ENCODE measurements around the gene MICAL2. TPM values are rescaled to one million over a fixed set of nuclear protein-coding genes. Genes with fewer than 3 reads are reported as not detected.

MICAL2 gene
- total RNA-seq, 1 experiment from 2014 or later, result 62.9 TPM

GRCh38 chr11:12142909-12143308 is 32.5 kb downstream of the MICAL2 start:
- H3K9me2 ChIP-seq (replicated peaks; ENCODE audit: low read length), result no peaks in the 10 kb centered on the region
- H3K9me3 ChIP-seq (ENCODE audit: low read length), result no peaks in the 10 kb centered on the region
- TF ChIP-seq CTCF (conservative IDR thresholded peaks at IDR 0.05; ENCODE audit: low read depth, low read length), result no peak
- TF ChIP-seq EZH2 (IDR thresholded peaks at IDR 0.05; ENCODE audit: low read length, unreplicated experiment), result no peak
- no peak for TF ChIP-seq EZH2phosphoT487 (IDR thresholded peaks at IDR 0.05; ENCODE audit: borderline replicate concordance, low read length)
- no peaks in the 10 kb centered on the region for H3K27me3 ChIP-seq (ENCODE audit: low read length)
- H3K79me2 ChIP-seq (ENCODE audit: low read length), result peaks cover 40% of the 10 kb centered on the region
- no peak for DNase-seq
- BruUV-seq (replicated peaks), result no TSS peak
- intact Hi-C loops (cut with micrococcal nuclease), result no loop called here
- H4K20me1 ChIP-seq (ENCODE audit: low read length), result no peaks in the 10 kb centered on the region
- no peak overlapping the region for H2AFZ ChIP-seq (ENCODE audit: low read length)
- POLR2A ChIA-PET (ENCODE audit: unreplicated experiment), result interaction anchor here (0.7 kb wide), 1 partner anchor 83 kb away, joined by 6 read pairs; no protein-coding TSS in a partner anchor
- no peak overlapping the region for H3K4me3 ChIP-seq (ENCODE audit: low read length)
- H3K4me2 ChIP-seq (ENCODE audit: low read length), result no peak overlapping the region
- no peak for ATAC-seq
- no peak overlapping the region for H3K9ac ChIP-seq (ENCODE audit: low read length)
- peaks cover 9% of the 10 kb centered on the region for H3K4me1 ChIP-seq (ENCODE audit: insufficient read depth, low read length)
- CTCF ChIA-PET, result no interaction called here
- H3K27ac ChIP-seq (ENCODE audit: low read length), result no peak overlapping the region
- H3K36me3 ChIP-seq (ENCODE audit: low read depth, low read length), result peaks cover 37% of the 10 kb centered on the region
- H3F3A ChIP-seq (ENCODE audit: low read length, unreplicated experiment), result no peaks in the 10 kb centered on the region

GRCh38 chr11:12143461-12144258 is 33.3 kb downstream of the MICAL2 start:
- Histone ChIP-seq H3K27me3 (ENCODE audit: low read length) (no peaks in the 10 kb centered on the region), H3K36me3 (ENCODE audit: low read depth, low read length) (peaks cover 35% of the 10 kb centered on the region), H3K9ac (ENCODE audit: low read length) (no peak overlapping the region), H3K27ac (ENCODE audit: low read length) (no peak overlapping the region), H4K20me1 (ENCODE audit: low read length) (no peaks in the 10 kb centered on the region), H3K4me3 (ENCODE audit: low read length) (no peak overlapping the region), H3K9me2 (replicated peaks; ENCODE audit: low read length) (no peaks in the 10 kb centered on the region), H2AFZ (ENCODE audit: low read length) (no peak overlapping the region), H3K4me1 (ENCODE audit: insufficient read depth, low read length) (peaks cover 9% of the 10 kb centered on the region), H3K4me2 (ENCODE audit: low read length) (no peak overlapping the region), H3F3A (ENCODE audit: low read length, unreplicated experiment) (no peaks in the 10 kb centered on the region), H3K9me3 (ENCODE audit: low read length) (no peaks in the 10 kb centered on the region), H3K79me2 (ENCODE audit: low read length) (peaks cover 40% of the 10 kb centered on the region)
- CTCF ChIA-PET, result no interaction called here
- ATAC-seq, result no peak
- POLR2A ChIA-PET (ENCODE audit: unreplicated experiment), result no interaction called here
- no peak for TF ChIP-seq EZH2 (IDR thresholded peaks at IDR 0.05; ENCODE audit: low read length, unreplicated experiment)
- TF ChIP-seq EZH2phosphoT487 (IDR thresholded peaks at IDR 0.05; ENCODE audit: borderline replicate concordance, low read length), result no peak
- TF ChIP-seq CTCF (conservative IDR thresholded peaks at IDR 0.05; ENCODE audit: low read depth, low read length), result no peak
- DNase-seq, result no peak
- intact Hi-C loops (cut with micrococcal nuclease), result no loop called here
- BruUV-seq (replicated peaks), result no TSS peak

All from PC-3 (cell line).